HepG2 (cell line): Measurements from ENCODE around the gene GPA33. TPM values are rescaled to one million over a fixed set of nuclear protein-coding genes. Genes with fewer than 3 reads are reported as not detected.

Experiments
- ATAC-seq: fragments of 200-7000 bp; cut with Tn5 transposase; 3 replicates; pipeline ENCODE4 v1.9.1; 2020; ENCODE audit warnings: mild to moderate bottlenecking, moderate library complexity
- BruUV-seq: library from RNA; stranded (reverse); fragments of 400-500 nt; replicated peaks from 2 replicates; lab custom pipeline; 2021; lab: Mats Ljungman, UMichigan
- CTCF ChIA-PET: fragments of 300-600 bp; formaldehyde crosslinking; extraction: SDS; loops from one replicate; lab custom pipeline; 2021; ENCODE audit warnings: low total read pairs, inconsistent platforms, low intra/inter-chr PET ratio; lab: Yijun Ruan, JAX
- POLR2A ChIA-PET: fragments of 350-600 bp; sonication (Branson Sonifier 250); formaldehyde crosslinking; loops from one replicate; lab custom pipeline; 2020; ENCODE audit warnings: antibody characterized with exemption, inconsistent platforms; lab: Yijun Ruan, JAX
- DNase-seq: peaks from one replicate; pipeline ENCODE4 v3.0.0-alpha.2; 2015; ENCODE audit warnings: low spot score
- FAIRE-seq: peaks from 3 replicates; lab custom pipeline; 2011; peaks lifted over from hg19 to GRCh38; lab: Jason Lieb, UNC
- H2AFZ ChIP-seq: one replicate; pipeline ENCODE4 v1.6.1; 2011; ENCODE audit warnings: low read length, inconsistent platforms
- H3K27ac ChIP-seq: fragments of 300-600 bp; 3 replicates; pipeline ENCODE4 v1.8.0; 2011; ENCODE audit warnings: mixed run types, mild to moderate bottlenecking, mixed read lengths, low read length, inconsistent platforms; ENCODE audit not compliant: insufficient read depth; ENCODE audit errors: extremely low read length
- H3K27me3 ChIP-seq, 2 experiments: fragments of 200-600 bp in 1 of 2; 2 replicates in 1 of 2; 3 replicates in 1 of 2; pipeline versions ENCODE4 v1.6.0 to v1.8.0; 2011; ENCODE audit warnings: low read length in 2 of 2, mild to moderate bottlenecking in 2 of 2, moderate library complexity in 2 of 2, inconsistent platforms in 1 of 2; ENCODE audit not compliant: insufficient read depth in 2 of 2, control insufficient read depth in 1 of 2
- H3K36me3 ChIP-seq, 2 experiments: fragments of 200-600 bp in 1 of 2; replicated peaks in 1 of 2; 2 replicates in 1 of 2; 3 replicates in 1 of 2; pipeline versions ENCODE4 v1.5.1 to v1.8.0; 2011; ENCODE audit warnings: low read length in 2 of 2, inconsistent platforms in 1 of 2; ENCODE audit not compliant: insufficient read depth in 2 of 2, control insufficient read depth in 1 of 2
- H3K4me1 ChIP-seq: 2 replicates; pipeline ENCODE4 v1.5.1; 2012; ENCODE audit warnings: low read length, inconsistent platforms; ENCODE audit not compliant: insufficient read depth
- H3K4me2 ChIP-seq: 2 replicates; pipeline ENCODE4 v1.6.0; 2011; ENCODE audit warnings: low read depth, low read length, inconsistent platforms
- H3K4me3 ChIP-seq, 3 experiments: fragments of 200-600 bp in 1 of 3; sonication (generic), shearing (Covaris generic) in 1 of 3; replicated peaks in 1 of 3; 2 replicates each; pipeline ENCODE4 v1.5.1; 2011 to 2016; ENCODE audit warnings: low read length in 3 of 3, inconsistent platforms in 2 of 3, low read depth in 2 of 3, mild to moderate bottlenecking in 2 of 3, control low read depth in 1 of 3, mixed read lengths in 1 of 3; ENCODE audit not compliant: insufficient read depth in 1 of 3
- H3K79me2 ChIP-seq: one replicate; pipeline ENCODE4 v1.6.1; 2011; ENCODE audit warnings: low read length, inconsistent platforms; ENCODE audit not compliant: insufficient read depth
- H3K9ac ChIP-seq: 2 replicates; pipeline ENCODE4 v1.6.0; 2011; ENCODE audit warnings: mild to moderate bottlenecking, low read depth, low read length, inconsistent platforms; ENCODE audit not compliant: insufficient read depth
- H3K9me3 ChIP-seq: 2 replicates; pipeline ENCODE4 v1.5.1; 2012; ENCODE audit warnings: mild to moderate bottlenecking, low read length
- H4K20me1 ChIP-seq: 2 replicates; pipeline ENCODE4 v1.6.0; 2011; ENCODE audit warnings: inconsistent platforms, mild to moderate bottlenecking, low read length, moderate library complexity; ENCODE audit not compliant: insufficient read depth
- ATF5 ChIP-seq: sonication (generic); formaldehyde crosslinking; IDR thresholded peaks from 2 replicates; pipeline ENCODE4 v1.4.0; 2020; ENCODE audit warnings: mild to moderate bottlenecking, low read depth, missing genetic modification reagents
- CTCF ChIP-seq: sonication (generic); formaldehyde crosslinking; IDR thresholded peaks from 2 replicates; pipeline ENCODE4 v1.5.0; 2020; ENCODE audit warnings: mild to moderate bottlenecking, missing genetic modification reagents, moderate library complexity
- FOXA1 ChIP-seq, 2 experiments: fragments of 450-650 bp in 1 of 2; sonication (generic) in 1 of 2; formaldehyde crosslinking in 1 of 2; IDR thresholded peaks; 2 replicates each; pipeline versions ENCODE4 v1.4.0 to v1.6.1; 2016 to 2020; ENCODE audit warnings: missing genetic modification reagents in 1 of 2
- FOXJ3 ChIP-seq: sonication (generic); formaldehyde crosslinking; IDR thresholded peaks from 2 replicates; pipeline ENCODE4 v1.4.0; 2020; ENCODE audit warnings: missing genetic modification reagents, mild to moderate bottlenecking, borderline replicate concordance
- IKZF1 ChIP-seq: fragments of 450-650 bp; IDR thresholded peaks from 2 replicates; pipeline ENCODE4 v1.7.1; 2016
- NPAS2 ChIP-seq: sonication (generic); formaldehyde crosslinking; IDR thresholded peaks from 2 replicates; pipeline ENCODE4 v1.8.0; 2022; ENCODE audit warnings: mild to moderate bottlenecking, missing genetic modification reagents, borderline replicate concordance
- PREB ChIP-seq: sonication (generic); formaldehyde crosslinking; IDR thresholded peaks from 2 replicates; pipeline ENCODE4 v1.4.0; 2020; ENCODE audit warnings: missing genetic modification reagents
- RAD21 ChIP-seq: fragments of 450-650 bp; formaldehyde crosslinking; IDR thresholded peaks from 2 replicates; pipeline ENCODE4 v1.5.0; 2020; ENCODE audit warnings: mild to moderate bottlenecking
- SMC3 ChIP-seq: IDR thresholded peaks from 2 replicates; pipeline ENCODE4 v1.6.1; 2011; ENCODE audit warnings: low read length, improper control_type of control experiment
- STAG1 ChIP-seq: sonication (generic); formaldehyde crosslinking; IDR thresholded peaks from 2 replicates; pipeline ENCODE4 v1.4.0; 2020; ENCODE audit warnings: missing genetic modification reagents
- THYN1 ChIP-seq: sonication (generic); formaldehyde crosslinking; IDR thresholded peaks from 2 replicates; pipeline ENCODE4 v1.8.1; 2023; ENCODE audit warnings: low read depth, mild to moderate bottlenecking, moderate library complexity, missing genetic modification reagents, borderline replicate concordance
- ZNF264 ChIP-seq: sonication (generic); formaldehyde crosslinking; IDR thresholded peaks from 2 replicates; pipeline ENCODE4 v1.4.0; 2020; ENCODE audit warnings: missing genetic modification reagents
- ZNF333 ChIP-seq: sonication (generic); formaldehyde crosslinking; IDR thresholded peaks from 2 replicates; pipeline ENCODE4 v1.4.0; 2020; ENCODE audit warnings: mild to moderate bottlenecking, missing genetic modification reagents, borderline replicate concordance
- ZNF446 ChIP-seq: sonication (generic); formaldehyde crosslinking; IDR thresholded peaks from 2 replicates; pipeline ENCODE4 v1.5.0; 2020; ENCODE audit warnings: mild to moderate bottlenecking, missing genetic modification reagents
- ZNF878 ChIP-seq: sonication (generic); formaldehyde crosslinking; IDR thresholded peaks from 2 replicates; pipeline ENCODE4 v1.8.1; 2023; ENCODE audit warnings: mild to moderate bottlenecking, missing genetic modification reagents, moderate library complexity
- WGBS: methylation state at CpG from one replicate; pipeline ENCODE4 v1.1.6; 2017; ENCODE audit warnings: low lambda C conversion rate; 5-methylcytosine and 5-hydroxymethylcytosine counted together
- in situ Hi-C: cut with HindIII; loops from 2 replicates; pipeline ENCODE4 v1.10.0; 2017; ENCODE audit warnings: low pct_unique_long_range_greater_than_20kb; ENCODE audit not compliant: extremely low pct_ligation_motif_present
- intact Hi-C: fragments of 100-400 bp; cut with micrococcal nuclease; formaldehyde crosslinking; loops from one replicate; pipeline ENCODE4 v1.10.0; 2022; ENCODE audit not compliant: unreplicated experiment
- polyA plus RNA-seq, 8 experiments: library from polyadenylated mRNA; depleted of rRNA in 3 of 8; stranded (reverse) in 7 of 8; unstranded in 1 of 8; fragments of >200 nt; fragmentation: Illumina TruSeq in 4 of 8; extraction: Trizol in 4 of 8; gene quantifications; 2 replicates each; pipeline versions ENCODE4 v1.2.1 to v1.2.3, GENCODE V29; 2011 to 2016; ENCODE audit warnings: low read depth in 4 of 8, missing spikeins in 1 of 8, mixed read lengths in 1 of 8; ENCODE audit not compliant: insufficient read depth in 1 of 8
- total RNA-seq, 5 experiments: library from RNA; depleted of rRNA; stranded (reverse); fragments of >200 nt; fragmentation: Illumina TruSeq; extraction: Trizol; gene quantifications; 2 replicates each; pipeline ENCODE4 v1.2.3, GENCODE V29; 2016; ENCODE audit warnings: low read depth in 1 of 5

The GPA33 gene
- total and polyA plus RNA-seq, 2 of the 13 experiments (the other 11 are each of a cell fraction or from before 2014, with no cell fraction given), result not detected

- 0 out of 2 replicates have a peak, but pooled peaks have one; percentile 23 for TF ChIP-seq FOXJ3
- no peak for TF ChIP-seq ZNF878
- no peak for TF ChIP-seq THYN1 (CRISPR knock-in tag)
- TF ChIP-seq PREB, result no peak
- no peak for TF ChIP-seq ZNF264 (CRISPR knock-in tag)
Observed at GRCh38 chr1:167059045-167059808, 30.9 kb downstream of the GPA33 start (continued).

- ATAC-seq (peak; percentile 83), FAIRE-seq (peak; percentile 70), DNase-seq (peak; percentile 39)
- H3K9ac ChIP-seq, result no peak overlapping the region
- CTCF ChIA-PET, result interaction anchor here (5.6 kb wide), 1 partner anchor 146 kb away, joined by 75 read pairs; no protein-coding TSS in a partner anchor
- peak overlapping the region; percentile 23; the same call in 1 of the 2 replicates for H3K4me2 ChIP-seq
- no peaks in the 10 kb centered on the region for H3K36me3 ChIP-seq
- H2AFZ ChIP-seq, result no peak overlapping the region
- no peak overlapping the region for H3K27ac ChIP-seq
- TF ChIP-seq ZNF333 (CRISPR knock-in tag), result no peak
- no peak for TF ChIP-seq FOXA1 (IDR thresholded peaks at IDR 0.05)
- TF ChIP-seq FOXA1 (CRISPR knock-in tag; IDR thresholded peaks at IDR 0.05), result peak; percentile 27; the same call in 1 of the 2 replicates
- TF ChIP-seq IKZF1, result no peak
- TF ChIP-seq STAG1 (CRISPR knock-in tag), result peak; percentile 76
- TF ChIP-seq RAD21 (CRISPR knock-in tag), result peak; percentile 28; the same call in 1 of the 2 replicates
- no peak for TF ChIP-seq NPAS2 (CRISPR knock-in tag)
- TF ChIP-seq ATF5, result no peak
- peak; percentile 54 for TF ChIP-seq SMC3
- peak; percentile 72 for TF ChIP-seq CTCF
- TF ChIP-seq ZNF446 (CRISPR knock-in tag), result no peak
- no peak overlapping the region for H3K4me3 ChIP-seq
- BruUV-seq, result no TSS peak
- no peaks in the 10 kb centered on the region for H3K9me3 ChIP-seq
- H4K20me1 ChIP-seq, result no peaks in the 10 kb centered on the region
- WGBS, result 26% methylated on average over 5 of the region's 6 CpGs
- no peaks in the 10 kb centered on the region for H3K79me2 ChIP-seq
- H3K4me1 ChIP-seq, result 0 out of 2 replicates have a peak, but pooled peaks cover 12% of the 10 kb centered on the region
- in situ Hi-C loops (loop anchor here (5.0 kb wide), 1 partner anchor 145 kb away; no protein-coding TSS in a partner anchor), intact Hi-C loops (loop anchor here (5.0 kb wide), 1 partner anchor 270 kb away; no protein-coding TSS in a partner anchor)
- POLR2A ChIA-PET, result no interaction called here
- peaks cover 3 to 14% of the 10 kb centered on the region in 2 experiments; a peak in 3 of 5 replicates for H3K27me3 ChIP-seq
Observed at GRCh38 chr1:167057241-167057688, 32.9 kb downstream of the GPA33 start.
